ENCODE results near the gene CGN.

The CGN gene

GRCh38 chr1:151510957-151511635 lies at the start of gene CGN:
CGN (plus strand) TSS chr1:151511387; CDS start chr1:151518520, 7,133 bp downstream.
- peak; percentile 85 for DNase-seq

- DNase-seq = no peak
Measured at GRCh38 chr1:151461694-151462093, 49.5 kb upstream of the CGN start.

- no peak for DNase-seq
Measured at GRCh38 chr1:151465026-151465425, 46.2 kb upstream of the CGN start.

- DNase-seq = peak; percentile 23
Measured at GRCh38 chr1:151472856-151473731, 38.1 kb upstream of the CGN start.

- DNase-seq = no peak
Measured at GRCh38 chr1:151474745-151475144, 36.4 kb upstream of the CGN start.

- DNase-seq = no peak
Measured at GRCh38 chr1:151475175-151475574, 36.0 kb upstream of the CGN start.

- no peak for DNase-seq
Measured at GRCh38 chr1:151476083-151476482, 35.1 kb upstream of the CGN start.

GRCh38 chr1:151477066-151477465 lies 34.1 kb upstream of the CGN start:
- DNase-seq = no peak

- no peak for DNase-seq
Measured at GRCh38 chr1:151478140-151478812, 32.9 kb upstream of the CGN start.

GRCh38 chr1:151478923-151479322 lies 32.3 kb upstream of the CGN start:
- no peak for DNase-seq

- DNase-seq = no peak
Measured at GRCh38 chr1:151479462-151479861, 31.7 kb upstream of the CGN start.

GRCh38 chr1:151482017-151482416 lies 29.2 kb upstream of the CGN start:
- no peak for DNase-seq

- no peak for DNase-seq
Measured at GRCh38 chr1:151485685-151486255, 25.4 kb upstream of the CGN start.

GRCh38 chr1:151486557-151486956 lies 24.6 kb upstream of the CGN start:
- DNase-seq = no peak

GRCh38 chr1:151491641-151492040 lies 19.5 kb upstream of the CGN start:
- no peak for DNase-seq

GRCh38 chr1:151492120-151492519 lies 19.1 kb upstream of the CGN start:
- DNase-seq = no peak

- no peak for DNase-seq
Measured at GRCh38 chr1:151493042-151493441, 18.1 kb upstream of the CGN start.

GRCh38 chr1:151494741-151495281 lies 16.4 kb upstream of the CGN start:
- DNase-seq = peak; percentile 11

- DNase-seq = no peak
Measured at GRCh38 chr1:151495316-151495715, 15.9 kb upstream of the CGN start.

GRCh38 chr1:151499365-151499764 lies 11.8 kb upstream of the CGN start:
- no peak for DNase-seq

GRCh38 chr1:151499930-151500329 lies 11.3 kb upstream of the CGN start:
- no peak for DNase-seq

- no peak for DNase-seq
Measured at GRCh38 chr1:151501474-151501873, 9.7 kb upstream of the CGN start.

All from stimulated activated CD4-positive, alpha-beta T cell treated with anti-CD3 and anti-CD28 coated beads, Interleukin-4, amount 100 ng/mL, for 24 hours (primary cell).